Measurements from ENCODE around the gene FDXACB1. TPM values are rescaled to one million over a fixed set of nuclear protein-coding genes. Genes with fewer than 3 reads are reported as not detected.

The FDXACB1 gene
- total and polyA plus RNA-seq, 4 donors = 0.95 to 1.9 (median 1.2) TPM

GRCh38 chr11:111911563-111912401 lies 32.8 kb upstream of the FDXACB1 start, which contains the start of gene CRYAB:
Gene CRYAB (minus strand): TSS chr11:111911770. CDS start chr11:111911724, 46 bp downstream.
- intact Hi-C loops (cut with DNase I) = loop anchor here (1.0 to 2.0 kb wide), 3 partner anchors 16 to 33 kb away; partner anchors contain the start of genes CFAP68 (in 2 of the 2) and FDXACB1 (in 2 of the 2)
- peak within 1 kb of the TSS; percentile 97 to 98 for H3K27ac ChIP-seq (ENCODE audit: low read depth in 1 of 2, low read length in 2 of 2)
- H3K27me3 ChIP-seq (ENCODE audit: control insufficient read depth in 1 of 2, insufficient read depth in 2 of 2, low read length in 1 of 2) = no peaks in the 10 kb centered on the region
- no peaks in the 10 kb centered on the region for H3K9me3 ChIP-seq (ENCODE audit: control insufficient read depth, low read length)
- H3K36me3 ChIP-seq (ENCODE audit: control insufficient read depth in 1 of 2, insufficient read depth in 2 of 2, low read length in 1 of 2) = peaks cover 0 to 3% of the 10 kb centered on the region in 2 donors
- H3K4me1 ChIP-seq (ENCODE audit: control insufficient read depth in 1 of 2, insufficient read depth in 2 of 2, low read length in 2 of 2) = peaks cover 0 to 6% of the 10 kb centered on the region in 2 donors
- WGBS, 2 donors = 4 to 8% methylated on average over 17 of the region's 17 CpGs
- H3K4me3 ChIP-seq (ENCODE audit: low read length in 2 of 2) = peak within 1 kb of the TSS; percentile 79 to 98
- DNase-seq (peak; percentile 92 to 95), ATAC-seq (ENCODE audit: low FRiP score) (peak; percentile 87)

- Histone ChIP-seq H3K27ac (ENCODE audit: low read depth in 1 of 2, low read length in 2 of 2) (peak overlapping the region; percentile 97 to 98), H3K36me3 (ENCODE audit: control insufficient read depth in 1 of 2, insufficient read depth in 2 of 2, low read length in 1 of 2) (peaks cover 0 to 3% of the 10 kb centered on the region in 2 donors), H3K4me1 (ENCODE audit: control insufficient read depth in 1 of 2, insufficient read depth in 2 of 2, low read length in 2 of 2) (no peaks in the 10 kb centered on the region), H3K9me3 (ENCODE audit: control insufficient read depth, low read length) (no peaks in the 10 kb centered on the region), H3K27me3 (ENCODE audit: control insufficient read depth in 1 of 2, insufficient read depth in 2 of 2, low read length in 1 of 2) (no peaks in the 10 kb centered on the region), H3K4me3 (ENCODE audit: low read length in 2 of 2) (peak overlapping the region; percentile 79 to 98)
- no peak for ATAC-seq (ENCODE audit: low FRiP score)
- intact Hi-C loops (cut with DNase I) = loop anchor here (1.0 kb wide), 2 partner anchors 16 to 32 kb away; partner anchors contain the start of genes CFAP68 (in 1 of the 2) and FDXACB1 (in 1 of the 2)
- DNase-seq = no peak
- 4 to 5% methylated on average over 9 of the region's 9 CpGs for WGBS, 2 donors
Measured at GRCh38 chr11:111910676-111911562, 32.0 kb upstream of the FDXACB1 start.

- DNase-seq (no peak), ATAC-seq (ENCODE audit: low FRiP score) (no peak)
- H3K4me1 ChIP-seq (ENCODE audit: control insufficient read depth in 1 of 2, insufficient read depth in 2 of 2, low read length in 2 of 2) = no peaks in the 10 kb centered on the region
- H3K27me3 ChIP-seq (ENCODE audit: control insufficient read depth in 1 of 2, insufficient read depth in 2 of 2, low read length in 1 of 2) = no peaks in the 10 kb centered on the region
- intact Hi-C loops (cut with DNase I) = no loop called here
- 48 to 53% methylated on average over 5 of the region's 5 CpGs for WGBS, 2 donors
- peak overlapping the region; percentile 79 to 98 for H3K4me3 ChIP-seq (ENCODE audit: low read length in 2 of 2)
- peaks cover 0 to 3% of the 10 kb centered on the region in 2 donors for H3K36me3 ChIP-seq (ENCODE audit: control insufficient read depth in 1 of 2, insufficient read depth in 2 of 2, low read length in 1 of 2)
- peak overlapping the region in 1 of 2 donors; percentile 98 for H3K27ac ChIP-seq (ENCODE audit: low read depth in 1 of 2, low read length in 2 of 2)
- no peaks in the 10 kb centered on the region for H3K9me3 ChIP-seq (ENCODE audit: control insufficient read depth, low read length)
Measured at GRCh38 chr11:111909378-111909777, 30.4 kb upstream of the FDXACB1 start.

DNA sequence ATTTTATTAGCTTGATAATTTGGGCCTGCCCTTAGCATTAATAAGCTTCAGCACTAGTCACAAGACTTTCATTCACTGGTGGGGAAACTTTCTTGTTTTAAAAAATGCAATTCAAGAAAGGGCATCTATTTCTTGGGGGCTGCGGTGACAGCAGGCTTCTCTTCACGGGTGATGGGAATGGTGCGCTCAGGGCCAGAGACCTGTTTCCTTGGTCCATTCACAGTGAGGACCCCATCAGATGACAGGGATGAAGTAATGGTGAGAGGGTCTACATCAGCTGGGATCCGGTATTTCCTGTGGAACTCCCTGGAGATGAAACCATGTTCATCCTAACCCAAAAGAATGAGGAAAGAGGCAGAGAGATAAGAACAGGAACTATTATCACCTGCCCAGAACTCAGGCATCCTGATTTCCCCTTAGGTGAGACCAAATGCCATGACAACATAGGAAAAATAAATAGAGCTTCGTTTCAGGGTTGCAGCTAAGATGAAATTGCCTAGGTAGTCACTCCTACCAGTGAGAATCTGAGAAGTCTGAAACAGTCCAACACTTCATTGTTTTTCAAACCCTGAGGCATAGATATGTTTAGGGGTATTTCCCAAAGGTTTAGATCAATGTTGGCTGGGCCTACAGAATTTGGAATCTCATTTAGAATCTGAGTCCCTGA lies 29.8 kb upstream of the FDXACB1 start:
- no peak overlapping the region for H3K27ac ChIP-seq (ENCODE audit: low read depth in 1 of 2, low read length in 2 of 2)
- no peaks in the 10 kb centered on the region for H3K4me1 ChIP-seq (ENCODE audit: control insufficient read depth in 1 of 2, insufficient read depth in 2 of 2, low read length in 2 of 2)
- no peaks in the 10 kb centered on the region for H3K9me3 ChIP-seq (ENCODE audit: control insufficient read depth, low read length)
- no peaks in the 10 kb centered on the region for H3K27me3 ChIP-seq (ENCODE audit: control insufficient read depth in 1 of 2, insufficient read depth in 2 of 2, low read length in 1 of 2)
- DNase-seq = no peak
- ATAC-seq (ENCODE audit: low FRiP score) = no peak
- H3K36me3 ChIP-seq (ENCODE audit: control insufficient read depth in 1 of 2, insufficient read depth in 2 of 2, low read length in 1 of 2) = peaks cover 0 to 3% of the 10 kb centered on the region in 2 donors
- H3K4me3 ChIP-seq (ENCODE audit: low read length in 2 of 2) = peak overlapping the region in 1 of 2 donors; percentile 98
- intact Hi-C loops (cut with DNase I) = no loop called here
- 71 to 72% methylated on average over 5 of the region's 5 CpGs for WGBS, 2 donors

DNA sequence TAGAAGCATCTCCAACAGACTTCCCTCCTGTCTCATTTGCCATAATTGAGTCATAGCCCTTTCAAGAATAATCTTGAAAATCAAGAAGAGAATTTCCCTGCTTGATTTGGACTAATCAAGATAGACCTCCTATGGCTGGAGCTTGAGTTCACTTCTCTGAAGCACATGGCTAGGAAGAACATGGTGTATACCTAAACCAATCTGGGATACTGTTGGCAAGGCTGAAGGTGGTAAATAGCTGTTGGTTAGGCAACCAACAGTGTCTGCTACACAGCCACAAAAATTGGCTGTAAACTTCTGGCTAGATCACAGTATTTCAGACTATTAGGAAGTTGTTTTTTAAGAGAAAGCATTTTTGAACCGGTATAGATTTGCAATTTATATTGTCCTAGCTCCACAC lies 27.7 kb upstream of the FDXACB1 start:
- ATAC-seq (ENCODE audit: low FRiP score) (no peak), DNase-seq (no peak)
- intact Hi-C loops (cut with DNase I) = no loop called here
- Histone ChIP-seq H3K27ac (ENCODE audit: low read depth in 1 of 2, low read length in 2 of 2) (no peak overlapping the region), H3K27me3 (ENCODE audit: control insufficient read depth in 1 of 2, insufficient read depth in 2 of 2, low read length in 1 of 2) (no peaks in the 10 kb centered on the region), H3K4me1 (ENCODE audit: control insufficient read depth in 1 of 2, insufficient read depth in 2 of 2, low read length in 2 of 2) (no peaks in the 10 kb centered on the region), H3K4me3 (ENCODE audit: low read length in 2 of 2) (no peak overlapping the region), H3K36me3 (ENCODE audit: control insufficient read depth in 1 of 2, insufficient read depth in 2 of 2, low read length in 1 of 2) (peaks cover 0 to 3% of the 10 kb centered on the region in 2 donors), H3K9me3 (ENCODE audit: control insufficient read depth, low read length) (no peaks in the 10 kb centered on the region)
- 79 to 84% methylated on average over 1 of the region's 1 CpG for WGBS, 2 donors

- WGBS, 2 donors = 14 to 24% methylated on average over 2 of the region's 2 CpGs
- Histone ChIP-seq H3K27ac (ENCODE audit: low read depth in 1 of 2, low read length in 2 of 2) (no peak overlapping the region), H3K9me3 (ENCODE audit: control insufficient read depth, low read length) (no peaks in the 10 kb centered on the region), H3K27me3 (ENCODE audit: control insufficient read depth in 1 of 2, insufficient read depth in 2 of 2, low read length in 1 of 2) (no peaks in the 10 kb centered on the region), H3K4me1 (ENCODE audit: control insufficient read depth in 1 of 2, insufficient read depth in 2 of 2, low read length in 2 of 2) (no peaks in the 10 kb centered on the region), H3K36me3 (ENCODE audit: control insufficient read depth in 1 of 2, insufficient read depth in 2 of 2, low read length in 1 of 2) (peaks cover 0 to 3% of the 10 kb centered on the region in 2 donors), H3K4me3 (ENCODE audit: low read length in 2 of 2) (no peak overlapping the region)
- DNase-seq = no peak
- intact Hi-C loops (cut with DNase I) = no loop called here
- no peak for ATAC-seq (ENCODE audit: low FRiP score)
Measured at GRCh38 chr11:111905411-111905810, 26.4 kb upstream of the FDXACB1 start.

GRCh38 chr11:111886844-111887243 lies 7.9 kb upstream of the FDXACB1 start:
- no peak for ATAC-seq (ENCODE audit: low FRiP score)
- Histone ChIP-seq H3K27me3 (ENCODE audit: control insufficient read depth in 1 of 2, insufficient read depth in 2 of 2, low read length in 1 of 2) (no peaks in the 10 kb centered on the region), H3K27ac (ENCODE audit: low read depth in 1 of 2, low read length in 2 of 2) (no peak overlapping the region), H3K4me1 (ENCODE audit: control insufficient read depth in 1 of 2, insufficient read depth in 2 of 2, low read length in 2 of 2) (no peaks in the 10 kb centered on the region), H3K4me3 (ENCODE audit: low read length in 2 of 2) (no peak overlapping the region), H3K9me3 (ENCODE audit: control insufficient read depth, low read length) (no peaks in the 10 kb centered on the region), H3K36me3 (ENCODE audit: control insufficient read depth in 1 of 2, insufficient read depth in 2 of 2, low read length in 1 of 2) (no peaks in the 10 kb centered on the region)
- intact Hi-C loops (cut with DNase I) = no loop called here
- WGBS, 2 donors = 86 to 88% methylated on average over 2 of the region's 2 CpGs
- DNase-seq = no peak

GRCh38 chr11:111886032-111886431 lies 7.1 kb upstream of the FDXACB1 start:
- Histone ChIP-seq H3K27ac (ENCODE audit: low read depth in 1 of 2, low read length in 2 of 2) (no peak overlapping the region), H3K4me3 (ENCODE audit: low read length in 2 of 2) (no peak overlapping the region), H3K27me3 (ENCODE audit: control insufficient read depth in 1 of 2, insufficient read depth in 2 of 2, low read length in 1 of 2) (no peaks in the 10 kb centered on the region), H3K9me3 (ENCODE audit: control insufficient read depth, low read length) (no peaks in the 10 kb centered on the region), H3K4me1 (ENCODE audit: control insufficient read depth in 1 of 2, insufficient read depth in 2 of 2, low read length in 2 of 2) (no peaks in the 10 kb centered on the region), H3K36me3 (ENCODE audit: control insufficient read depth in 1 of 2, insufficient read depth in 2 of 2, low read length in 1 of 2) (no peaks in the 10 kb centered on the region)
- DNase-seq = no peak
- ATAC-seq (ENCODE audit: low FRiP score) = no peak
- whole genome bisulfite sequencing, 2 donors = 77 to 92% methylated on average over 4 of the region's 4 CpGs
- intact Hi-C loops (cut with DNase I) = no loop called here

All from aorta (tissue), 5 donors.